Measurements from ENCODE around the gene BOLA3.

DNA sequence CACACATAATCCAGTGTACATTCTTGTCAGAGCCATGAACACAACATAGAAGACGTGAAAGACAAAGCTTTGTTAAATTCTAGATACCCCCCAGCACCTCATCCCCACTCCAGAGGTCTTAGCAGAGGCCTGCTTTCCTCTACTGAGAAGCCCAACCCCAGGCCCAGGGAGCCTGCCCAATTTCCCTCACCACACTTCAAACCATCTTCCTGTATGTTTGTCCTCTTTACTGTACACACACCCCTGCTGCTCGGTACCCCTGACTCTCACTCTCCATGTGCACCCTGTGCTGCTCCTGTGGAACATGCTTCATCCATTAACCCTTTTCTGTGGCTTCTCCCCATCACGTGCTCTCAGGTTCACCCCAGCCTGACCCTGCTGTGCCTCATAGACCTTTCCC is 37.2 kb downstream of the BOLA3 start:
- TF ChIP-seq POLR2A (IDR thresholded peaks at IDR 0.05) = no peak
- TF ChIP-seq, protein P1, sequence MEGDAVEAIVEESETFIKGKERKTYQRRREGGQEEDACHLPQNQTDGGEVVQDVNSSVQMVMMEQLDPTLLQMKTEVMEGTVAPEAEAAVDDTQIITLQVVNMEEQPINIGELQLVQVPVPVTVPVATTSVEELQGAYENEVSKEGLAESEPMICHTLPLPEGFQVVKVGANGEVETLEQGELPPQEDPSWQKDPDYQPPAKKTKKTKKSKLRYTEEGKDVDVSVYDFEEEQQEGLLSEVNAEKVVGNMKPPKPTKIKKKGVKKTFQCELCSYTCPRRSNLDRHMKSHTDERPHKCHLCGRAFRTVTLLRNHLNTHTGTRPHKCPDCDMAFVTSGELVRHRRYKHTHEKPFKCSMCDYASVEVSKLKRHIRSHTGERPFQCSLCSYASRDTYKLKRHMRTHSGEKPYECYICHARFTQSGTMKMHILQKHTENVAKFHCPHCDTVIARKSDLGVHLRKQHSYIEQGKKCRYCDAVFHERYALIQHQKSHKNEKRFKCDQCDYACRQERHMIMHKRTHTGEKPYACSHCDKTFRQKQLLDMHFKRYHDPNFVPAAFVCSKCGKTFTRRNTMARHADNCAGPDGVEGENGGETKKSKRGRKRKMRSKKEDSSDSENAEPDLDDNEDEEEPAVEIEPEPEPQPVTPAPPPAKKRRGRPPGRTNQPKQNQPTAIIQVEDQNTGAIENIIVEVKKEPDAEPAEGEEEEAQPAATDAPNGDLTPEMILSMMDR (IDR thresholded peaks at IDR 0.05) = no peak

Data from prostate gland (tissue), 2 donors.